Neutrophil (primary cell): ENCODE data around the gene MID1.

ENCODE experiments used
- H3K27ac ChIP-seq: fragments of 200-600 bp; sonication (generic); 2 replicates; pipeline ENCODE4 v1.5.1; 2016; ENCODE audit warnings: mild to moderate bottlenecking, moderate library complexity
- H3K27me3 ChIP-seq: fragments of 200-600 bp; sonication (generic); 2 replicates; pipeline ENCODE4 v1.6.0; 2016; ENCODE audit warnings: mild to moderate bottlenecking
- H3K36me3 ChIP-seq: fragments of 200-600 bp; sonication (generic); 2 replicates; pipeline ENCODE4 v1.5.1; 2017
- H3K4me1 ChIP-seq, 2 experiments: fragments of 200-600 bp in 1 of 2; sonication (generic) in 1 of 2; 1 replicate in 1 of 2; 2 replicates in 1 of 2; pipeline versions ENCODE4 v1.5.1 to v1.6.1; 2013 to 2016; ENCODE audit warnings: low read depth in 1 of 2, low read length in 1 of 2, mild to moderate bottlenecking in 1 of 2, moderate library complexity in 1 of 2; ENCODE audit not compliant: control insufficient read depth in 1 of 2, insufficient read depth in 1 of 2
- H3K4me3 ChIP-seq, 2 experiments: fragments of 200-600 bp in 1 of 2; sonication (generic) in 1 of 2; 1 replicate in 1 of 2; 2 replicates in 1 of 2; pipeline ENCODE4 v1.5.1; 2013 to 2016; ENCODE audit warnings: low read depth in 1 of 2, low read length in 1 of 2, mild to moderate bottlenecking in 1 of 2, moderate library complexity in 1 of 2
- H3K9me3 ChIP-seq: fragments of 200-600 bp; sonication (generic); 2 replicates; pipeline ENCODE4 v1.5.1; 2016
- TF ChIP-seq, protein P1 (sequence below): fragments of 200-600 bp; sonication (generic); IDR thresholded peaks from 2 replicates; pipeline ENCODE4 v1.5.1; 2016; ENCODE audit warnings: antibody characterized with exemption

MID1 gene

DNA sequence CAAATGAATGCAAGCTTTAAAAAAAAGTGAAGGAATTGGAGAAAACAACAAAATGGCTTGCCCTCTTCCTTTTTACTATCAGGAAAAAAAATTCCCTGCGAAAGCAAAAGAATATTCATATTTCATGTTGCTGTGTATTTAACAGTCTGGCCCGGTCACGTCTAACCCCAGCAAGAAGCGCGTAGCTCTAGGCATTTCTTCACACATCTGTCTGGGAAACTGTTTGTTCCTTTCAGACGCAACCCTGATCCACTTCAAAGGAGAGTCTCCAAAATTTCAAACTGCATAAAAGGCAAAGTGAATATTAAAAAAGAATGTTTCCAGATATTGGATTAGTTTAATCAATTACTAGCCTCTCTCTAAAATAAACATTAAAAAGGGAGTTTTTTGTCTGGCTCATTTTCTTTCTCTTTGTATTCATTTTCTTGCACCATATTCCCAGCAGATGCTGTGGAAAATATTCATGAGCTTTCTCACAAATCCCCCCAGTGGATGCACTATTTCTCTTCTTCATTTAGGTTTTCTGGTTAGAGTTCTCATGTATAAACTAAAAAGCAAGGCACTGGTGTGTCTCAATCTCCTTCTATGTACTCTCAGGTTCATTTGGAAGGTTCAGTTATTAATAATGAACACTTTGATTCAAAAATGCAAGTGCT lies 145.3 kb downstream of the MID1 start:
- TF ChIP-seq, protein P1, sequence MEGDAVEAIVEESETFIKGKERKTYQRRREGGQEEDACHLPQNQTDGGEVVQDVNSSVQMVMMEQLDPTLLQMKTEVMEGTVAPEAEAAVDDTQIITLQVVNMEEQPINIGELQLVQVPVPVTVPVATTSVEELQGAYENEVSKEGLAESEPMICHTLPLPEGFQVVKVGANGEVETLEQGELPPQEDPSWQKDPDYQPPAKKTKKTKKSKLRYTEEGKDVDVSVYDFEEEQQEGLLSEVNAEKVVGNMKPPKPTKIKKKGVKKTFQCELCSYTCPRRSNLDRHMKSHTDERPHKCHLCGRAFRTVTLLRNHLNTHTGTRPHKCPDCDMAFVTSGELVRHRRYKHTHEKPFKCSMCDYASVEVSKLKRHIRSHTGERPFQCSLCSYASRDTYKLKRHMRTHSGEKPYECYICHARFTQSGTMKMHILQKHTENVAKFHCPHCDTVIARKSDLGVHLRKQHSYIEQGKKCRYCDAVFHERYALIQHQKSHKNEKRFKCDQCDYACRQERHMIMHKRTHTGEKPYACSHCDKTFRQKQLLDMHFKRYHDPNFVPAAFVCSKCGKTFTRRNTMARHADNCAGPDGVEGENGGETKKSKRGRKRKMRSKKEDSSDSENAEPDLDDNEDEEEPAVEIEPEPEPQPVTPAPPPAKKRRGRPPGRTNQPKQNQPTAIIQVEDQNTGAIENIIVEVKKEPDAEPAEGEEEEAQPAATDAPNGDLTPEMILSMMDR, result no peak
- no peak overlapping the region for H3K4me3 ChIP-seq
- no peak overlapping the region for H3K27ac ChIP-seq
- H3K4me1 ChIP-seq, result no peaks in the 10 kb centered on the region
- no peaks in the 10 kb centered on the region for H3K27me3 ChIP-seq
- no peaks in the 10 kb centered on the region for H3K9me3 ChIP-seq
- no peaks in the 10 kb centered on the region for H3K36me3 ChIP-seq

DNA sequence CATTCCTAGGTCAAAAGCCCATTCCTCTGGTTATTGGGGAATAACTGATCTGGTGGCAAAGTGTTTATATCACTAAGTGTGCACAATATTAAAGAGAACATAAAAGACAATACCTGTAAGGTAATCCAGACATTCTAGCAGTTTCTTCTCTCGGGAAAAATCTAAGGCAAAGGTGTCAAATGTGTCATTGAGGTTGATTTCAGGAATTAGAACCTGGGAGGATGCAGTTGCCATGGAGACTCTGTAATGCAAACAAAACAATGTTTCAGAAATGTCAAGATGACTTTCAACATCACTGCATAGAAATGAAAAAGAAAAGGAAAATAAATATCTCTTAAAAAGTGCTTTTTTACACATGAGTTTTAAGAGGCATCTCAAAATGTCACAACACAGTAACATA lies 145.9 kb downstream of the MID1 start:
- no peaks in the 10 kb centered on the region for H3K9me3 ChIP-seq
- no peaks in the 10 kb centered on the region for H3K4me1 ChIP-seq
- no peaks in the 10 kb centered on the region for H3K36me3 ChIP-seq
- TF ChIP-seq, protein P1, result no peak
- H3K27ac ChIP-seq, result no peak overlapping the region
- H3K27me3 ChIP-seq, result no peaks in the 10 kb centered on the region
- H3K4me3 ChIP-seq, result no peak overlapping the region

DNA sequence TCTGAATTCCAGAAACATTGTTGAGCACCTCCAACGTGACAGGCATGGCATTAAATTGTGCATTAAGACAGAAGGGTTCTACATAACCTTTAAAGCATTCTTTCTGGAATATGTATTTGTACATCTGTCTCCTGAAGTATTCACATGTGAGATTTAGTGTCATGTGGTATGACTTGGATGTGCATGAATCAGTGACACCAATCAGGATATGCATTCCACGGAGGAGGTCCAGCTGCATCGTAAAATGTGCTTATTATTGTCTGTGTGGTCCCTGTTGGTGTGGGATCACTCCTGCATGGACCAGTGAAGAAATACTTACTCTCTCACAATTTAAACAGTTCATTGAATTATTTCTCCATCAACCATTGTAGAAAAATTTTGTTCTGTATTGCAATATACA lies 149.0 kb downstream of the MID1 start:
- no peak overlapping the region for H3K27ac ChIP-seq
- H3K9me3 ChIP-seq, result no peaks in the 10 kb centered on the region
- no peaks in the 10 kb centered on the region for H3K27me3 ChIP-seq
- H3K4me3 ChIP-seq, result no peak overlapping the region
- TF ChIP-seq, protein P1, result no peak
- peaks cover 0 to 4% of the 10 kb centered on the region in 2 experiments for H3K4me1 ChIP-seq
- no peaks in the 10 kb centered on the region for H3K36me3 ChIP-seq

DNA sequence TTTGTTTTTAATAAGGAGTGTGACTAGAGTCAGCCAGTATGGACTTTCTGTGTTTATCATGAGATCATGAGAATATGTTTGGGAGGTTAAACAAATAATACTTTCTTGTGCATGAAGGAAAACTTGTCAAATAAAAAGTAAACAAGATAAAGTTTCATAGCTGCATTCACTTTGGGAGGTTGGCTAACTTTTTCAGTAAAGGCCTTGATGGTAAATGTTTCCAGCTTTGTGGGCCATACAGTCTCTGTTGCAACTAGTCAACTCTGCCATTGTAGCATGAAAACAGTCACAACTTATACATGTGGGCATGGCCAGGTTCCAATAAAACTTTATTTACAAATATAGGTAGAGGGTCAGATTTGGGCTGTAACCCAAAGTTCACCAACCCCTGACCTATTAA lies 150.4 kb downstream of the MID1 start:
- Histone ChIP-seq H3K4me1 (peaks cover 0 to 4% of the 10 kb centered on the region in 2 experiments), H3K27ac (no peak overlapping the region), H3K36me3 (no peaks in the 10 kb centered on the region), H3K4me3 (no peak overlapping the region), H3K9me3 (no peaks in the 10 kb centered on the region), H3K27me3 (no peaks in the 10 kb centered on the region)
- TF ChIP-seq, protein P1, result no peak

DNA sequence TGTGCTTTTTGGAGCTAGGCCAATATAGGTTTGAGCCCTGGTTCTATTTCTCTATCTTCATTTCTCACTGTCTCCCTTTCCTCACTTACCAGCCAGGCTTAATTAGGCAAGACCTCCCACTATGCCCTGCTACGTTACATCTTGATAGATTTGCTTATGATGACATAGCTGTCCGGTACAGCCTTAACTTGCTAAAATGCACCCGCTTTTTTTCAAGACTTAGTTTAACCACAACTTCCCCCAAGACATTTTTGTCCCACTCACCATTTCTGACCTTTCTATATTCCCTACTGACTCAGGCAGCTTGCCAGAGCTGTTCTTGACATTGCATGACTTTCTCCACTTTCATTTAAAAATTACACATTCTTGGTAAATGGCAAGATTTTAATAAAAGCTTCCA lies 152.6 kb downstream of the MID1 start:
- Histone ChIP-seq H3K27ac (no peak overlapping the region), H3K36me3 (no peaks in the 10 kb centered on the region), H3K4me3 (no peak overlapping the region), H3K27me3 (no peaks in the 10 kb centered on the region), H3K9me3 (no peaks in the 10 kb centered on the region), H3K4me1 (peaks cover 0 to 4% of the 10 kb centered on the region in 2 experiments)
- TF ChIP-seq, protein P1, result no peak

DNA sequence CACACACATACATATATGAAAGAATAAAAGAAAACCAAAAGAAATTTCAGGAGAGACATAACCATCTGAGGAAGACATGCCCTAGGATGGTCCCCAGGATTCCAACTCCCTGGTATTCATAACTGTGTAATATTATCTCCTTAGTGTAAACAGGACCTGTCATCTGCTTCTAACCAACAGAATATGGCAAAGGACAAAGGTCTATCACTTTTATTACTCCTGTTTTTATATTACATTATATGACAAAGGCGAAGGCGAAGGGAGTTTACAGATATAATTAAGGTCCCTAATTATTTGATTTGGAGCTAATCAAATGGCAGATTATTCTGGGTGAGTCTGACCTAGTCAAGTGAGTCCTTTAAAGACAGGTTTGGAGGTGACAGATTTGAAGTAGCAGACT lies 155.1 kb downstream of the MID1 start:
- Histone ChIP-seq H3K27ac (no peak overlapping the region), H3K27me3 (no peaks in the 10 kb centered on the region), H3K9me3 (no peaks in the 10 kb centered on the region), H3K36me3 (no peaks in the 10 kb centered on the region), H3K4me3 (no peak overlapping the region), H3K4me1 (peaks cover 0 to 4% of the 10 kb centered on the region in 2 experiments)
- TF ChIP-seq, protein P1, result no peak
